GM19238 (cell line): ENCODE measurements around the gene PTH1R.
A peak's percentile ranks its signal among the peaks of the same experiment; 100 is the strongest.

Experiments used
- DNase-seq: peaks from one replicate; pipeline ENCODE4 v3.0.0; 2011; ENCODE audit warnings: low spot score; ENCODE audit not compliant: insufficient read length

PTH1R gene

GRCh38 chr3:46927718-46928073 lies 50.2 kb downstream of the PTH1R start:
- no peak for DNase-seq

GRCh38 chr3:46928282-46928681 lies 50.8 kb downstream of the PTH1R start:
- no peak for DNase-seq

- no peak for DNase-seq
Observed at GRCh38 chr3:46929324-46929723, 51.8 kb downstream of the PTH1R start.

- DNase-seq: no peak
Observed at GRCh38 chr3:46930166-46930944, 52.8 kb downstream of the PTH1R start.

- no peak for DNase-seq
Observed at GRCh38 chr3:46930945-46931403, 53.5 kb downstream of the PTH1R start.

DNA sequence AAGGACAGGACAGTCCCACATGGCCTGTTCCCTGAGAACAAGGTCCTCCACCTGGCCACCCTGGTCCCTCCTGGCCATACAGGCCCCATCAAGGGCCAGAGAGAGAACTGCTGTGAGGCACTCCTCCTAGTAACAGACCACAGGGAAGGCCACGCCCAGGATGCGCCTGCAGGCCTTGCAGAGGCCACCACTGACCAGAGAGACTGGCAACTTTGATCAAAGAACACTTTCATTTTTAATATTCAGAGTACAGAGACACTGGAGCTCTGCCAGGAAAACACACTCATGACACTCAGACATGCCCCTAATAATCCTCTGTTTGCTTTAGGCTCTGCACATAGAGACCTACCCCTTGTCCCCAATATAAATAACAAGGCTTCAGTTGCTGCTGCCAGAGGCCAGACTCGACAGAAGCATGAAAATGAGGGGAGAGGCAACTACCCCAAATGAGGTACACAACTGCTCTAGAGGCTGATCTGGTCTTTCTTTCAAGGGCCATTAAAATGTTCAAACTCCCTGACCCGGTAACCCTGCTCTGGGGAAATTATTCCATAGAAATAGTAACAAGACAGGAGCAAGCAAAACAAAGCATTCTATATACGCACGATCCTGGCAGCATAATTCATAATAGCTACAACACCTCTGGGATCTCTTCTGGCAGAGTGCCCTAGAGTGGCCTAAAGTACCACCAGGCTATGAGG lies 54.3 kb downstream of the PTH1R start:
- DNase-seq: no peak

DNA sequence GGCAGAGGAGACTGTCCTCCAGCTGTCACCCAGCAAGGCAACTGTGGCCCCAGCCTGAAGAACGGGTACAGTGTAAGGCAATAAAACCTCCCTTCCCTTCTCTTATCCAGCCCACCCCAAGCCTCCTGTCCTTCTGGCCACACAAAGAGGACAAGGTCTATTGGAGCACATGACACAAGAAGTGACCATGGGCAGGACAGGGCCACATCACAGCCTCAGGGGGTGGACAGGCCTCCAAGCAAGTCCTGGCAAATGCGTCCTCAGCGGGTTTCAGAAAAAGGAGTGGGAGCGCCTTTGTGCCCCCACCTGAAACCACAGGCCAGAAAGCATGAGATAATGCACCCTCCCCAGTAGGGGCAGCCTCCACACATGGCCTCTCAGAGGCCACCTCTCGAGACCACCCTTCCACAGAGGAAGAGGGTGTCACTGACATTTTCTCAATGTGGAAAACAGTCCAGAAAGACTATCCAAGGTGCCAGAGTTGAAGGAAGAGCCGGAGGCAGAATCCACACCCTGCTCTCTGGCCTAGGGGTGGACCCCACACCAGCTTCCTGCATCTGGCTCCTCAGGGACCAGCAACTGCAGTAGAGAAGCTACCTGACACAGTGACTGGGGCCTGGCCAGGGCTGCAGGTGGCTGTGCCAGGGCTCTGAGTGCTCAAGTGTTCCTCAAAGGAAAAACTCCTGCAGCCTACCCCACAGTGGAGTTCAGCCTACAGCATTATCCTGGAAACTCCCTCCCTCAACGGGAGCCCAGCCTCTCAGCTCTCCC lies 55.1 kb downstream of the PTH1R start:
- DNase-seq: no peak

GRCh38 chr3:46933261-46933660 lies 55.7 kb downstream of the PTH1R start:
- no peak for DNase-seq

DNA sequence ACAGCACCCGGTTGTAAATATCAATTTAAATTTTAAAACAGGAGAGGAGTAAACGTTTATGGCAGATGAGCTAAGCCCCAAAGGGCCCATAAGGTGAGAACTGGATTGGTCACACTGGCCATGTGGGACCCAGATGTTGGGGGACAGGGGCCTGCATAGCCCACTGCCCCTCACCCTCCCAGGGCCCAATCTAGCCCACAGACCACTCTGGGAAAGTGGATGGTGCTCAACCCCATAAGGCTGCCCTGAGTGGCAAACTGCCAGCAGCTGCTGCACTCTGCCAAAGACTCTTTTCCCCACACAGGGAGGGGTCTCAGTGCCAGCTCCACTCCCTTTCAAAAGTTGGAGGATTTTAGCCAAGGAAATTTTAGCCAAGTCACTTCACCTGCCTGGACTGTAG lies 56.6 kb downstream of the PTH1R start:
- no peak for DNase-seq

GRCh38 chr3:46934498-46935167 lies 57.1 kb downstream of the PTH1R start:
- no peak for DNase-seq

- no peak for DNase-seq
Observed at GRCh38 chr3:46935168-46935858, 57.8 kb downstream of the PTH1R start.

DNA sequence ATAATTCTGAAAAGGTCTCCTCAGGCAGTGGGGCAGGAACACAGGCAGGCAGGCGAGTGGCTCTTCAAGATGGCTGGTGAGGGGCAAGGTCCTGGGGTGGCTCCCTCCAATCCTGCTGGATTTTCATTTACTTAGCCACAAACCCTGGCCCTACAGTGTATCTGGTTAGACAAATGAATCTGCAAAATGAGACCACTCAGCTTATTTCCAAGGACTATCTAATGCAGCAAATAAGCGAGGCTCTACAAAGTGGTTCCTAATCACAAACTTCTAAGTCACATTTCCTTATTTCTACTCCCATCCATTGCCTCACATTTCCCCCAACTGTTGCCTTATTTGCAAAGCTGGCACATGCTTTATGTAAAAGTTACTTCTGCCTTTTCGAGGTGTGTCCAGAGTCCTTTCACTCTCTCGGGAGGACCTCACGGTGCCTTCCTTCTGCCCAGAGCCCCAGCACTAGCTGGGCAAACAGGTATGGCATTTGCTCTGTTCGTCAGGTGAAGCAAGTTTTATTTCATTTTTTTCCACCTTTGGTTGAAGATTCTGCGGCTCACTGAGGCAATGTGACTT lies 58.6 kb downstream of the PTH1R start:
- DNase-seq: no peak

DNA sequence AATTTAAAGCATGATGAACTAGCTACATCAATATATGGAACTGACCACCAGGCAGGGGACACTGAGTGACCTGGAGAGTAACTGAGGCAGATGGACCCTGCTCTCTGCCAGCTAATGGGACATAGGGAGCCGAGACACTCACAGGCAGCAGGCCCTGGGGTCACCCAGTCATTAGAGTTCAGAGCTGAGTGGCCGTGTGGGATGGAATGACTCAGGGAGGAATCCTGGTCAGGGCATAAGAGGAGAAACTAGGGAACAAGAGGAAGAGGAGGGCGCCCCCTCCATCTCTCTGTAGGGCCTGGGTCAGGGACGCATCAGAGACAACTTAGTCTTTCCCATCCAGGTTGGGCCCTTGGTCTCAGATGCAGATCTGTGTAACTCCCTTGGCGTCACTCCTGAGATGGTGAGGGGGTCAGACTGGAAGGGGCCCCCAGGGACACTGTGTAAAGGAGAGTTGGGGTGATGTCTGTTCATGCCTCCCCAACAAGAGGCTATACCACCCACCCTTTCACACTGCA lies 59.3 kb downstream of the PTH1R start:
- no peak for DNase-seq

DNA sequence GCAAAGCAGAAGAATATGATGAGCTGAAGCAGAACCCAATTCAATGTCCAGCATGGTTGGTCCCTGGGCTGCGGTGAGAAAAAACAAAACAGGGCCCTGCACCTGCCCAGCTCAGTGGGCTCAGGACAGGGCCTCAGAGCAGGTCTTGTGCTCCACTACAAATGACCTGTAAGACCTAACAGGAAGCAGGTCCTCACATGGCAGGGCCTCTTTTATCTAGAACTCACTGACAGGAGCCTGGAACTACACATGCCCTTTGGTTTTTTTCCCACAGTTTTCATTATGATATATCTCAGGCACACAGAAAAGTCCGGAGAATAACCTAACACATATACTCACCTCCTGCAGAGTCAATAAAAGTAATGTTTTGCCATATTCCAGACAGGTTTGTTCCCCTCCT lies 60.6 kb downstream of the PTH1R start:
- no peak for DNase-seq

DNA sequence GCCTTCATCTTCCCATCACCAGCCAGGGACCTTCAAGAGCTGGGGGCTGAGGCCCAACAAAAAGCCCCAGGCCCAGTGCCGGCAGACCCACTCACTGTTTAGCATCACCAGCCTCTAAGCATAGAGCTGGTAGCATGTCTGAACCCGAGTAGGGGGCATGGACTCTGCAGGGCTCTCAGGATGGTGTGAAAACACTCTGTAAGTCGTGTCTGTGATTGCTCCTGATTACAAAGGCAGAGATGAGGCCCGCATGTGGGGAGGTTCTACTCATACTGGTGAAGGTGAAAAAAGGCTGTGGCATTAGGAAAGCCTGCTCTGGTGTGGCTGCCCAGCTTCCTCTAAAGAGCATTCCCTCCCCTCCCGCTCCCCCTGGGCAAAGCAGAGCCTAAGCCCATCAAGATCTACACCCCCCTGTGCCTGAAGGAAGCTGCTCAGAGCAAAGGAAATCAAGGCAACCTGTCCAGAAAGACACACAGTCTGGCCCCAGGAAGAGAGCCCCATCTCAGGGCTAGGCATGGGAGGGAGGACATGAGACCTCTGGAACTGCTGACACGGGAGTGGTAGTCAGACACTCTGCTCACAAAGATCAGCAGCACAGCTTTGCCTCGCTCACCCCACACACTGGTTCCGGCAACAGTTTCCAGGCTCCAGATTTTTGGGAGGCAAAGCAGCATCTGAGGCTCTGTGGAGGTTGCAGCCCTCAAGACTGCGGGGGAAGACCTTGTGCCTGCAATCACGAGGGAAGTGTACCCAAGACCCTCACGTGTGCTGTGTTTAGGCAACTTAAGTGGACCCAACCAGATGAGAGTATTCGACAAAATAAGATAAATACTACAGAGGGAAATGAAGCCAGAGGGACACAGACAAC lies 62.3 kb downstream of the PTH1R start:
- DNase-seq: no peak

DNA sequence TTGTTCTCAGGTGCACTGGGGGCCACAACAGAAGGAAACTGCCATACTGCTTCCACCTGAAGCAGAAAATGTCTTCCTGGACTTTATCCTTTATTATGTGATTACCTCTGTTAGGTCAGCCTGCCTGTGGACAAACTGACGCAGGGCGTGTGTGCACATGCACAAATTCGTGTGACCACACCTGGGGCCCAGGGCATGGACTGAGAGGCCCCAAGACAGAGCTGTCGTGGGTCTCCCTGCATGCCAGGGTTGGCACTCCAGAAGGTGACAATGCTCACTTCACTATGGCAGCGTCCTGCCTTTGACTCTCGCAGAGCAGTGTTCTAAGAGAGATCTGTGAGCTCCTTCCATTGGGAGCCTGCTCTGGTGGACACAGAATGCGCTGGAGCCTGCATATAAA lies 64.6 kb downstream of the PTH1R start:
- DNase-seq: no peak

- no peak for DNase-seq
Observed at GRCh38 chr3:46942481-46943236, 65.1 kb downstream of the PTH1R start.

GRCh38 chr3:46943237-46944187 lies 66.0 kb downstream of the PTH1R start:
- peak; percentile 40 for DNase-seq
